Common myeloid progenitor, CD34-positive (primary cell): ENCODE results near the gene SAMD4A.

Source experiments
- CTCF ChIA-PET: fragments of 350-600 bp; sonication (Branson Sonifier 250); formaldehyde crosslinking; loops from one replicate; lab custom pipeline; 2021; ENCODE audit warnings: antibody characterized with exemption; lab: Charles Lee
- POLR2A ChIA-PET: fragments of 350-600 bp; sonication (Branson Sonifier 250); formaldehyde crosslinking; loops from one replicate; lab custom pipeline; 2021; ENCODE audit warnings: antibody characterized with exemption; lab: Charles Lee
- DNase-seq, 3 donors: peaks; one replicate each; pipeline versions ENCODE4 v3.0.0 to v3.0.0-alpha.2; 2013
- H3K27ac ChIP-seq, 2 experiments: 1 replicate in 1 of 2; 2 replicates in 1 of 2; pipeline ENCODE4 v1.7.0; 2013; ENCODE audit warnings: inconsistent platforms in 2 of 2, low read length in 2 of 2, mild to moderate bottlenecking in 2 of 2, low read depth in 1 of 2, moderate library complexity in 1 of 2; ENCODE audit not compliant: severe bottlenecking in 2 of 2, insufficient read depth in 1 of 2, poor library complexity in 1 of 2
- H3K27me3 ChIP-seq, 5 experiments: replicated peaks in 2 of 5; 1 replicate in 3 of 5; 2 replicates in 2 of 5; pipeline versions ENCODE4 v1.6.1 to v1.7.0; 2013; ENCODE audit warnings: low read length in 4 of 5, mild to moderate bottlenecking in 2 of 5, moderate library complexity in 2 of 5, inconsistent platforms in 1 of 5; ENCODE audit not compliant: insufficient read depth in 5 of 5, control insufficient read depth in 4 of 5
- H3K36me3 ChIP-seq, 4 experiments: 1 replicate in 2 of 4; 2 replicates in 2 of 4; pipeline versions ENCODE4 v1.6.1 to v1.7.0; 2013; ENCODE audit warnings: low read length in 3 of 4, control low read depth in 1 of 4, mild to moderate bottlenecking in 1 of 4; ENCODE audit not compliant: control insufficient read depth in 4 of 4, insufficient read depth in 4 of 4
- H3K4me1 ChIP-seq, 4 experiments: 1 replicate in 3 of 4; 2 replicates in 1 of 4; pipeline versions ENCODE4 v1.6.1 to v1.7.1; 2013; ENCODE audit warnings: low read length in 3 of 4, mild to moderate bottlenecking in 3 of 4, control low read depth in 1 of 4, inconsistent platforms in 1 of 4, moderate library complexity in 1 of 4; ENCODE audit not compliant: control insufficient read depth in 4 of 4, insufficient read depth in 4 of 4; ENCODE audit errors: control extremely low read depth in 1 of 4
- H3K4me3 ChIP-seq, 7 experiments: 1 replicate in 4 of 7; 2 replicates in 3 of 7; pipeline versions ENCODE4 v1.5.1 to v1.7.0; 2013; ENCODE audit warnings: mild to moderate bottlenecking in 7 of 7, low read length in 6 of 7, moderate library complexity in 6 of 7, inconsistent platforms in 2 of 7, low read depth in 2 of 7, control low read depth in 1 of 7; ENCODE audit not compliant: insufficient read depth in 4 of 7, control insufficient read depth in 1 of 7; ENCODE audit errors: extremely low read depth in 1 of 7
- H3K9me3 ChIP-seq, 5 experiments: 1 replicate in 4 of 5; 2 replicates in 1 of 5; pipeline versions ENCODE4 v1.6.1 to v1.7.1; 2013; ENCODE audit warnings: low read length in 4 of 5, mild to moderate bottlenecking in 2 of 5, inconsistent platforms in 1 of 5, low read depth in 1 of 5, moderate library complexity in 1 of 5; ENCODE audit not compliant: control insufficient read depth in 4 of 5, insufficient read depth in 2 of 5; ENCODE audit errors: control extremely low read depth in 1 of 5
- WGBS: methylation state at CpG from one replicate; pipeline ENCODE4 v1.1.5; 2013; ENCODE audit not compliant: insufficient coverage; 5-methylcytosine and 5-hydroxymethylcytosine counted together

SAMD4A gene

GRCh38 chr14:54791001-54791400 lies 224.1 kb downstream of the SAMD4A start:
- no CpG with 5 or more reads among the region's 4 CpGs for WGBS
- no peak overlapping the region for H3K27ac ChIP-seq
- ChIA-PET CTCF (interaction anchor here (13.2 kb wide), 1 partner anchor 16 kb away, joined by 83 read pairs; no protein-coding TSS in a partner anchor), POLR2A (no interaction called here)
- H3K9me3 ChIP-seq, result peaks cover 0 to 12% (median 2%) of the 10 kb centered on the region in 5 experiments
- peaks cover 0 to 15% (median 12%) of the 10 kb centered on the region in 4 experiments for H3K4me1 ChIP-seq
- H3K27me3 ChIP-seq, result no peaks in the 10 kb centered on the region
- no peak overlapping the region for H3K4me3 ChIP-seq
- H3K36me3 ChIP-seq, result no peaks in the 10 kb centered on the region
- DNase-seq, result no peak

GRCh38 chr14:54792288-54792687 lies 225.4 kb downstream of the SAMD4A start:
- H3K9me3 ChIP-seq, result peaks cover 0 to 12% (median 2%) of the 10 kb centered on the region in 5 experiments
- WGBS, result 100% methylated on average over 6 of the region's 6 CpGs
- peaks cover 0 to 6% (median 5%) of the 10 kb centered on the region in 4 experiments for H3K4me1 ChIP-seq
- H3K36me3 ChIP-seq, result no peaks in the 10 kb centered on the region
- H3K27ac ChIP-seq, result no peak overlapping the region
- ChIA-PET POLR2A (no interaction called here), CTCF (interaction anchor here (0.9 to 13.2 kb wide), 4 partner anchors 13 to 36 kb away, joined by 3 to 83 read pairs (median 8); no protein-coding TSS in a partner anchor)
- DNase-seq, result no peak
- no peak overlapping the region for H3K4me3 ChIP-seq
- H3K27me3 ChIP-seq, result no peaks in the 10 kb centered on the region

GRCh38 chr14:54794159-54794558 lies 227.2 kb downstream of the SAMD4A start:
- no peaks in the 10 kb centered on the region for H3K36me3 ChIP-seq
- H3K4me1 ChIP-seq, result no peaks in the 10 kb centered on the region
- 86% methylated on average over 1 of the region's 1 CpG for whole genome bisulfite sequencing
- POLR2A ChIA-PET, result interaction anchor here (1.0 kb wide), 1 partner anchor 9 kb away, joined by 3 read pairs; no protein-coding TSS in a partner anchor
- no peak overlapping the region for H3K4me3 ChIP-seq
- no peak for DNase-seq
- no peaks in the 10 kb centered on the region for H3K27me3 ChIP-seq
- H3K27ac ChIP-seq, result no peak overlapping the region
- CTCF ChIA-PET, result interaction anchor here (0.6 to 13.2 kb wide), 9 partner anchors 10 to 237 kb away, joined by 3 to 83 read pairs (median 4); no protein-coding TSS in a partner anchor
- H3K9me3 ChIP-seq, result peaks cover 0 to 12% (median 2%) of the 10 kb centered on the region in 5 experiments

- Histone ChIP-seq H3K27me3 (no peaks in the 10 kb centered on the region), H3K36me3 (no peaks in the 10 kb centered on the region), H3K27ac (no peak overlapping the region), H3K4me3 (no peak overlapping the region), H3K9me3 (peaks cover 0 to 12% (median 2%) of the 10 kb centered on the region in 5 experiments), H3K4me1 (no peaks in the 10 kb centered on the region)
- ChIA-PET CTCF (interaction anchor here (0.8 to 13.2 kb wide), 7 partner anchors 10 to 237 kb away, joined by 3 to 83 read pairs (median 4); no protein-coding TSS in a partner anchor), POLR2A (interaction anchor here (1.0 kb wide), 1 partner anchor 9 kb away, joined by 3 read pairs; no protein-coding TSS in a partner anchor)
- WGBS, result 67% methylated on average over 2 of the region's 3 CpGs
- no peak for DNase-seq
Measured at GRCh38 chr14:54794796-54795195, 227.9 kb downstream of the SAMD4A start.

- ChIA-PET CTCF (interaction anchor here (1.2 to 1.5 kb wide), 3 partner anchors 8 to 130 kb away, joined by 3 to 6 read pairs (median 3); no protein-coding TSS in a partner anchor), POLR2A (no interaction called here)
- Histone ChIP-seq H3K36me3 (no peaks in the 10 kb centered on the region), H3K4me3 (no peak overlapping the region), H3K27me3 (no peaks in the 10 kb centered on the region), H3K9me3 (peaks cover 0 to 12% (median 2%) of the 10 kb centered on the region in 5 experiments), H3K27ac (no peak overlapping the region), H3K4me1 (no peaks in the 10 kb centered on the region)
- DNase-seq, result no peak
Measured at GRCh38 chr14:54796961-54797360, 230.0 kb downstream of the SAMD4A start.

- no peaks in the 10 kb centered on the region for H3K27me3 ChIP-seq
- H3K4me1 ChIP-seq, result no peaks in the 10 kb centered on the region
- POLR2A ChIA-PET, result no interaction called here
- CTCF ChIA-PET, result interaction anchor here (1.5 kb wide), 1 partner anchor 8 kb away, joined by 6 read pairs; no protein-coding TSS in a partner anchor
- no peak for DNase-seq
- H3K4me3 ChIP-seq, result no peak overlapping the region
- 99% methylated on average over 6 of the region's 6 CpGs for WGBS
- H3K9me3 ChIP-seq, result peaks cover 0 to 12% (median 2%) of the 10 kb centered on the region in 5 experiments
- no peaks in the 10 kb centered on the region for H3K36me3 ChIP-seq
- no peak overlapping the region for H3K27ac ChIP-seq
Measured at GRCh38 chr14:54797556-54797955, 230.6 kb downstream of the SAMD4A start.

- no peak for DNase-seq
- Histone ChIP-seq H3K9me3 (peaks cover 0 to 12% (median 2%) of the 10 kb centered on the region in 5 experiments), H3K4me1 (no peaks in the 10 kb centered on the region), H3K27me3 (no peaks in the 10 kb centered on the region), H3K27ac (no peak overlapping the region), H3K4me3 (no peak overlapping the region), H3K36me3 (no peaks in the 10 kb centered on the region)
- ChIA-PET POLR2A (no interaction called here), CTCF (no interaction called here)
- 33% methylated on average over 3 of the region's 4 CpGs for WGBS
Measured at GRCh38 chr14:54797986-54798385, 231.1 kb downstream of the SAMD4A start.
